ENCODE data around the gene BTLA.
"Not testable (repeated sequence)": the region's sequence is repeated elsewhere in the genome, so short reads cannot be mapped to it uniquely, and the experiment has no call there.

BTLA gene

GRCh38 chr3:112467539-112467938 lies 31.7 kb downstream of the BTLA start:
- TF ChIP-seq CTCF (IDR thresholded peaks at IDR 0.05; ENCODE audit: insufficient read depth, low read depth, low read length, missing control alignments): no peak
- no peak overlapping the region for H3K4me3 ChIP-seq (ENCODE audit: low read length)
- no peak for DNase-seq (ENCODE audit: low read depth)

- no peak for DNase-seq (ENCODE audit: low read depth)
- no peak overlapping the region for H3K4me3 ChIP-seq (ENCODE audit: low read length)
- TF ChIP-seq CTCF (IDR thresholded peaks at IDR 0.05; ENCODE audit: insufficient read depth, low read depth, low read length, missing control alignments): no peak
Observed at GRCh38 chr3:112466020-112466419, 33.3 kb downstream of the BTLA start.

GRCh38 chr3:112464264-112464663 lies 35.0 kb downstream of the BTLA start:
- no peak overlapping the region for H3K4me3 ChIP-seq (ENCODE audit: low read length)
- DNase-seq (ENCODE audit: low read depth): no peak

GRCh38 chr3:112463250-112463649 lies 36.0 kb downstream of the BTLA start:
- no peak for TF ChIP-seq CTCF (IDR thresholded peaks at IDR 0.05; ENCODE audit: insufficient read depth, low read depth, low read length, missing control alignments)
- H3K4me3 ChIP-seq (ENCODE audit: low read length): no peak overlapping the region
- DNase-seq (ENCODE audit: low read depth): no peak

More at GRCh38 chr3:112464264-112464663, 35.0 kb downstream of the BTLA start:
- TF ChIP-seq CTCF (IDR thresholded peaks at IDR 0.05; ENCODE audit: insufficient read depth, low read depth, low read length, missing control alignments): no peak

- not testable (repeated sequence) for H3K4me3 ChIP-seq (ENCODE audit: low read length); DNase-seq (ENCODE audit: low read depth)
Observed at GRCh38 chr3:112461787-112462186, 37.5 kb downstream of the BTLA start.

GRCh38 chr3:112460519-112461195 lies 38.6 kb downstream of the BTLA start:
- no peak for TF ChIP-seq CTCF (IDR thresholded peaks at IDR 0.05; ENCODE audit: insufficient read depth, low read depth, low read length, missing control alignments)
- no peak overlapping the region for H3K4me3 ChIP-seq (ENCODE audit: low read length)
- peak; percentile 9 for DNase-seq (ENCODE audit: low read depth)

GRCh38 chr3:112459750-112460149 lies 39.5 kb downstream of the BTLA start:
- TF ChIP-seq CTCF (IDR thresholded peaks at IDR 0.05; ENCODE audit: insufficient read depth, low read depth, low read length, missing control alignments): no peak
- no peak for DNase-seq (ENCODE audit: low read depth)
- no peak overlapping the region for H3K4me3 ChIP-seq (ENCODE audit: low read length)
